RCC 7860 (cell line): Measurements from ENCODE around the gene ALDH4A1.
A peak's percentile ranks its signal among the peaks of the same experiment; 100 is the strongest.
"Not testable (repeated sequence)": the region's sequence is repeated elsewhere in the genome, so short reads cannot be mapped to it uniquely, and the experiment has no call there.

Source experiments
- DNase-seq: peaks from one replicate; pipeline ENCODE4 v3.0.0-alpha.2; 2015; ENCODE audit warnings: low spot score
- FAIRE-seq: peaks from 2 replicates; lab custom pipeline; 2012; peaks lifted over from hg19 to GRCh38; lab: Jason Lieb, UNC

Gene ALDH4A1

GRCh38 chr1:18903291-18903756, 969 bp upstream of the ALDH4A1 start:
- DNase-seq (no peak), FAIRE-seq (no peak)

DNA sequence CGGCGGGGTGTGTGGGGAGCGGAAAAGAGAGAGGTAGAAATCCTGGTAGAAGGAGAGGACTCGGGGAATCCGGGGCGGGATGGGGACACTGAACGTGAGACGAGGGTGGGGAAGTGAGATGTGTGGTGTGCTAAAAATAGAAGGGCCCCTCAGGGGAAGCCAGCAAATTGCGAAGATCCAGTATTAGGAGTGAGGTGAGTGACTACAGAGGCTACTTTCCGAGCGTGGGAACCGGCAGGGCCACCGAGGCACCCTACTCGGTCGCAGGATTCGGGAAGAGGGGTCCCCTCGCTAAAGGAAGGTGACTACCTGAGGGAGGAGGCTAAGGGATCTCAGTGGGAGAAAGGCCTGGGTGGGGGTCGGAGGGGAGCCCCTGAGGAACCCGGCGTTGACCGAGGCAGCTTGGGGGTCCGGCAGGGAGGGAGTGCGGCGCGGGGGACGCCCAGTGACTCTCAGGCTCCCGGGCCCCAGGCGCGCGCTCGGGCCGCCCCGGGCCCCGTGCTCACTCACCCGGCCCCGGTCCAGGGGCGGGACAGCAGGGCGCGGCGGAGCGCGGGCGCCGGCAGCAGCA, 318 bp downstream of the ALDH4A1 start:
- FAIRE-seq: no peak
- DNase-seq: no peak

- no peak for DNase-seq
- no peak for FAIRE-seq
Measured at GRCh38 chr1:18901147-18901951, 1.0 kb downstream of the ALDH4A1 start.

DNA sequence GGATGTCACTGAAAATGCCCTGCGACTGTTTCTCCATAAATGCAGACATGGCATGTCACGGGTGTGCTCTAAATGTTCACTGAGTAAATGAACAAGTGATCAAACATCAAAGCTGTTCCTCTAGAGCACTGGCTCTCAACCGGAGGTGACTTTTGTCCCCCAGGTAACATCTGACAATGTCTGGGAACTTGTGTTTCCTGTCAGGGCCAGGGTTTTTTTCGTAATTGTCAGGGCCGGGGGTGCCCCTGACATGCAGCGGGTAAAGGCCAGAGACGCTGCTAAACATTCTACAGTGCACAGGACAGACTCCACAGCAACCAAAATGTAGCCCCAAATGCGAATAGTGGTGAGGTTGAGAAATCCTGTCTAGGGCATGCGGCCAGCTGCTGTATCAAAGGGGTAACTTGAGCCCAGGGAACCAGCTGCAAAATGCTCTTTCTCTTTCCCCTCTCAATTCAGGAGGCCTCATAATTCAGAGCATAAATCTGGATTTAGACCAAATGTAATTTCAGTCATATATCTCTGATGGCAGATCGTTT, 2.0 kb downstream of the ALDH4A1 start:
- no peak for DNase-seq
- FAIRE-seq: no peak

- FAIRE-seq (no peak), DNase-seq (no peak)
Measured at GRCh38 chr1:18899363-18900049, 2.8 kb downstream of the ALDH4A1 start.

GRCh38 chr1:18898567-18898966, 3.8 kb downstream of the ALDH4A1 start:
- DNase-seq: no peak
- FAIRE-seq: no peak

GRCh38 chr1:18895317-18895716, 7.0 kb downstream of the ALDH4A1 start:
- DNase-seq: no peak
- no peak for FAIRE-seq

DNA sequence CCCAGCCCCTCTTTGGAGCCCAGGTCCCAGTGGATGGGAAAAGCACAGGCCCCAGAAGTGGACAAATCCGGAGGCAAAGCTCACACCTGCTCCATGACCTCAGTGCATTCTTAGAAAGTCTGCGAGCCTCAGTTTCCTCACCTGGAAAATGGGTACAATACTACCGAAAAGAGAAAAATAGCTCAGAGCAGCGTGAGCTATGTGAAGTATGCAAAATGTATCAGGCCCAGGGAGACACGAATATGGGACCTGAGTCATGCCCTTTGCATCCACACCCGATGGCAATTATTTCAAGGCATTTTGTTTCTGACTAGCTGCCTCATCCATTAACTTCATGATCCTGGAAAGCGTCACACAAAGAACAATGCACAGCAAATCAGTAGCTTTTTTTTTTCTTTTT, 9.2 kb downstream of the ALDH4A1 start:
- FAIRE-seq: no peak
- DNase-seq: no peak

- FAIRE-seq, DNase-seq: not testable (repeated sequence)
Measured at GRCh38 chr1:18891858-18892257, 10.5 kb downstream of the ALDH4A1 start.

DNA sequence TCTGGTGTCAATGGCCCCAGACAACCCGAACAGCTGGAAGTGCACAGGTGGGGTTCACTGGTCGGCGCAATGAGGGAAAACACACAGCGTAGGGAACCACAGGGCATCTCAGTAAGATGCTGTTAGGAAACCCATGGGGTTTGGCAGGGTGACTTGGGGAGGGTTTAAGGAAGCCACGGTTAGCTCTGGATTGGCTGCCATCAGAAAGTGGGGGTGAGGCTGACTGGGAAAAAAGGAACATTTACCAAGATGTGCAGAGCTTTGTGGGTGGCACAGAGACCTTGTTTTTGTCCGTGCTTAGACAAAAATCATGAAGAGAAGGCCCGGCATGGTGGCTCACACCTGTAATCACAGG, 11.0 kb downstream of the ALDH4A1 start:
- DNase-seq (no peak), FAIRE-seq (no peak)

GRCh38 chr1:18890706-18891425, 11.5 kb downstream of the ALDH4A1 start:
- no peak for DNase-seq
- FAIRE-seq: no peak

DNA sequence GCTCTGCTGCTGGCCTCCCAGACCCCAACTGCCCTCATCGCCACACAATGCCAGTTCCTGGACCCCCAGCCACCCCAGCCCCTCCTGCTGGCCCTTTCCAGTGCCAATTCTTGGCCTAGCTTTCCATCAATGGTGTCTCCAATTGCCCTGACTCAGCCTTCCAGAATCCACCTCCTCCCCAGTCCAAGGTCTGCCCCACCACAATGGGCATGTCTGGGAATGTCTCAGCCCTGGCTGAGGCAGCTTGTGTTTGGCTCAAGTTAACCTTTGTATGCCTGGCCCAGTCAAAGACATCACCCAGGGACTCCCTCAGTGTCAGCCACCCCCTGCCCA, 16.4 kb downstream of the ALDH4A1 start:
- no peak for FAIRE-seq
- peak; percentile 30 for DNase-seq

DNA sequence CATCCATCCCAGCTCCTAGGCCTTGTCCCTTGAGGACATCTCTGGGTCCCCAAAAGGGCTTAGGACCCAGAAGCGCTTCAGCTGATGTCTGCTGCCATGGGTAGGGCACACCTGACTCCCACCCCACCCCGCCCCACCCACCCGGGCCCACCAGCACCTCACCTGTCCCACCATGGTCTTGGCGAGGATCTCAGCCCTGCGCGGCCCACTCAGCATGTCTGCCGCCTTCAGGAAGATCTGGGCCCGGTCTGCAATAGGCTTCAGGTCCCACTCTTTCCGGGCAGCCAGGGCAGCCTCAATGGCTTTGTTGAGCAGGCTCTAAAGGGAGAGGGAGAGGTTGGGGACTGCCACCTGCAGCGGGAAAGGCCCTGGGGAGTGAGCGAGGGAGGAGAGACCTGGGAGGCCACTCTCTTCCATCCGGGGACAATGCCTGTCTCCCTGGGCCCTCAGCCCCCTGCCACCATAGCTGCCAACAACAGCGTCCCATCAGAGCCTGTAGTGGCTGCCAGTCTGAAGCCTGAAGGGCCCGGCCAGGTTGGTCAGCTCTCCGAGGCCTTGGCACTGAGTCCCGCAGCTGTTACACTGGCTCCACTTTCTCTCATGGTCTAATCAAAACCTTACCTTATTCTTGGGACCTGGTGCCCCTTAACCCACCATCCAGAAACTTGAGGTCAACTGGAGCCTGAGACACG, 16.9 kb downstream of the ALDH4A1 start:
- no peak for FAIRE-seq
- no peak for DNase-seq

GRCh38 chr1:18884727-18885126, 17.6 kb downstream of the ALDH4A1 start:
- FAIRE-seq: no peak
- no peak for DNase-seq

DNA sequence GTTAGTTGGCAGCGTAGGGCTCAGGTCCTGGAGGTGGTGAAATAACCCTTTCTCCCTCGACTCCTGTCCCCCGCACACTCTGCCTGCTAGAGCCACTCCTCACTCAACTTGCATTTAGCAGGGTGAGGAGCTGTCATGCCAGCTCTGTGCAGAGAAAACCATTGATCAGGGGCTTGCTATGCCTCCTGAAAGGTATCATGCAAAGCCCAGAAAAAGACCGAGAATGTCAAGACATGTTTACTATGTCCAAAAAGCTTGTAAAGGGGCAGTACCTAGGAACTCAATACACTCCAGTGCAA, 18.0 kb downstream of the ALDH4A1 start:
- no peak for FAIRE-seq

DNA sequence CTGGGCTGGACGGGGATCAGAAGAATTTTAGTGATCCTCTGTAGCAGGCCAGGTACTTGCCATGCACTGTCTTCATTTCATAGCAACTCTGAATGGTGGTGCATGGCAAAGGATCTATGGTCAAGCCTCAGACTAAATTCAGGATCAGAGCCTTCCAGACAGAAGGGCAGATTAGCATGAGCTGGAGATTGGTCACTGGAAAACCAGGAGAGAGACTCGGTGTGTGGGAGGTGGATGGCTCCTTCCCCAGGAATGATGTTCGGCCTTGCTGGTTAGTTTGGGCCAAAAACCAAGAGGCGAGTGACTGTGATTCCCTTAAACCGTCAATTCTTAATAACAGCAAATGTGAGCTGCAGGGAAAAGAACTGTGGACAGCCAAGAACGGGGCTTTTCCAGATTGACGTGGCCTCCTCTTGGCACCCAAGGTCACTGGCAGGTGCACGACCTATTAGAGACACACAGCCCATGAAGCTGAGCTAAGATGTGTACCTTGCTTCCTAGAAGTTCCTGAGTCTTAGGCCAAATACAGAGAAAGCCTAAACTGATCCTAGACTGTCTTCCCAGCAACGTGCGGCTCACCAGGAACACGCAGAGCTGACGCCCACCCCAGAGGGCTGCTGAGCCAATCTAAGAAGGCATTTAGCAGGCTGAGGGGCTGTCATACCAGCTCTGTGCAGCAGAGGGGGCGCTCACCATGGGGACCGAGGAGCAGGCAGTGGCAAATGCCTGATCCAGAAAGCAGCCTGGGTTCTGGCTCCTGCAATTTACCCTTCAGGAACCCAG, 18.5 kb downstream of the ALDH4A1 start:
- FAIRE-seq (no peak), DNase-seq (peak; percentile 39)

More for the DNA sequence above, 18.0 kb downstream of the ALDH4A1 start:
- DNase-seq: no peak

- no peak for FAIRE-seq
- no peak for DNase-seq
Measured at GRCh38 chr1:18883079-18883478, 19.3 kb downstream of the ALDH4A1 start.

DNA sequence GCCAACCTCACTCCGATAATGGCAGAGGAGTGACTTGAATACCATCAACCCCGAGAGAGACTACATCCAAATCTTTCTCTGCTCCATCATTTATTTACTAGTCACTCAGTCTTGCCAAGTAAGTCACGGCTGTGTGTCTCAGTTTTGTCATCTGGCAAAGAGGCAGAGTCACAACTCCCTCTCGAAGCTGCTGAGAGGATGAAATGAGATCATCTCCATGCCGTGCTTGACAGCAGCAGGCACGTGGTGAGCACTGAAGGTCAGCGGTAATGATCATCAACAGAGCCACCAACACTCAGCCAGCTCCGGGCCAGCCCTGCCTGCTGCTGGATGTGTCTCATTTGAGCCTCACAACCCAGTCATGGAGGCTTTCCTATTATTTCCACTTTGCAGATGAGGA, 19.9 kb downstream of the ALDH4A1 start:
- peak; percentile 65 for DNase-seq
- FAIRE-seq: peak; percentile 4

GRCh38 chr1:18881642-18882431, 20.5 kb downstream of the ALDH4A1 start:
- DNase-seq: no peak
- FAIRE-seq: no peak
